Nephron progenitor cell (in vitro differentiated cells): ENCODE data around the gene HERC2.

Experiments used
- DNase-seq: peaks from one replicate; pipeline ENCODE4 v3.0.0; 2021
- H3K27ac Mint-ChIP-seq: 2 replicates; pipeline ENCODE4 v1.8.0; 2021; ENCODE audit warnings: mild to moderate bottlenecking, moderate library complexity, mixed read lengths
- H3K27me3 Mint-ChIP-seq: 2 replicates; pipeline ENCODE4 v1.8.0; 2021; ENCODE audit warnings: mild to moderate bottlenecking, low read depth, mixed read lengths; ENCODE audit not compliant: poor library complexity
- H3K36me3 Mint-ChIP-seq: 2 replicates; pipeline ENCODE4 v1.8.0; 2021; ENCODE audit warnings: low read depth, mixed read lengths
- H3K4me1 Mint-ChIP-seq: 2 replicates; pipeline ENCODE4 v1.8.0; 2021; ENCODE audit warnings: mixed read lengths
- H3K4me3 Mint-ChIP-seq: 2 replicates; pipeline ENCODE4 v1.8.0; 2021; ENCODE audit warnings: mild to moderate bottlenecking, moderate library complexity, mixed read lengths
- H3K9me3 Mint-ChIP-seq: 2 replicates; pipeline ENCODE4 v1.8.0; 2021; ENCODE audit warnings: mild to moderate bottlenecking, moderate library complexity, mixed read lengths
- TF ChIP-seq, protein P1 (sequence below): fragments of 200-600 bp; sonication (generic); IDR thresholded peaks from 2 replicates; pipeline ENCODE4 v1.5.0; 2021; ENCODE audit warnings: antibody characterized with exemption

The HERC2 gene

DNA sequence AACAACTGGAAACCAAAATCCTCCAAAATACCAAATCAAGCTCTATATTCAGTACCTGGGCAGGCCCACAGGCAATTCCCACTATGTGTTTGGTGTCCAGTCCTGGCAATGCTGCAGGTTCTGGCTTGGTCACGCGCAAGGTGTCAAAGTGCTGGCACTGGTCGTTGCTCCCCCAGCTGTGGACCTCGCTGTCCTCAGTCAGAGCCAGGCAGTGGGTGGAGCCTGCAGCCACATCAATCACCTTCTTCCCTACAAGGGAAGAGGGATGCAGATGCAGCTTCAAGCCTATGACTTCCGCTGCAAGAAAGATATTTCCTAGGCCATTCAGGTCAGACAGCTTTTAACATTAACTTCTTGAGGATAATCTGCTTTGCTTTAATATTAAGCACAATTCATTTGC lies 61.3 kb downstream of the HERC2 start:
- TF ChIP-seq, protein P1, sequence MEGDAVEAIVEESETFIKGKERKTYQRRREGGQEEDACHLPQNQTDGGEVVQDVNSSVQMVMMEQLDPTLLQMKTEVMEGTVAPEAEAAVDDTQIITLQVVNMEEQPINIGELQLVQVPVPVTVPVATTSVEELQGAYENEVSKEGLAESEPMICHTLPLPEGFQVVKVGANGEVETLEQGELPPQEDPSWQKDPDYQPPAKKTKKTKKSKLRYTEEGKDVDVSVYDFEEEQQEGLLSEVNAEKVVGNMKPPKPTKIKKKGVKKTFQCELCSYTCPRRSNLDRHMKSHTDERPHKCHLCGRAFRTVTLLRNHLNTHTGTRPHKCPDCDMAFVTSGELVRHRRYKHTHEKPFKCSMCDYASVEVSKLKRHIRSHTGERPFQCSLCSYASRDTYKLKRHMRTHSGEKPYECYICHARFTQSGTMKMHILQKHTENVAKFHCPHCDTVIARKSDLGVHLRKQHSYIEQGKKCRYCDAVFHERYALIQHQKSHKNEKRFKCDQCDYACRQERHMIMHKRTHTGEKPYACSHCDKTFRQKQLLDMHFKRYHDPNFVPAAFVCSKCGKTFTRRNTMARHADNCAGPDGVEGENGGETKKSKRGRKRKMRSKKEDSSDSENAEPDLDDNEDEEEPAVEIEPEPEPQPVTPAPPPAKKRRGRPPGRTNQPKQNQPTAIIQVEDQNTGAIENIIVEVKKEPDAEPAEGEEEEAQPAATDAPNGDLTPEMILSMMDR = no peak
- peaks cover 33% of the 10 kb centered on the region for H3K4me1 Mint-ChIP-seq
- peaks cover 69% of the 10 kb centered on the region for H3K36me3 Mint-ChIP-seq
- H3K27ac Mint-ChIP-seq = no peak overlapping the region
- no peaks in the 10 kb centered on the region for H3K9me3 Mint-ChIP-seq
- peak; percentile 48 for DNase-seq
- H3K4me3 Mint-ChIP-seq = no peak overlapping the region
- H3K27me3 Mint-ChIP-seq = no peaks in the 10 kb centered on the region

DNA sequence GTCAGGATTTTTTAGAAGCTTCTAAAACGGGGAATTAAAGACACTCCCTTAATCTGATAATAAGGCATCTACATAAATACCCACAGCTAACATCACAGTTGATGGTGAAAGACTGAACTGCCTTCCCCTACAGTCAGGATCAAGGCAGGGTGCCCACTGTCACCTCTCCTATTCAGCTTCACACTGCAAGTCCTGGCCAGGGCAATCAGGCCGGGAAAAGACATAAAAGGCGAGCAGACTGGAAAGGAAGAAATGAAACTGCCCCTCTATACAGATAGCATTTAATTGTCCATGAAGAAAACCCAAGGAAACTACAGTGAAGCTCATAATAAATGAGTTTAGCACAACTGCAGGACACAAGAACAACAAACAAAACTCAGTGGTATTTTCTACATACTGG lies 61.7 kb downstream of the HERC2 start:
- no peak overlapping the region for H3K27ac Mint-ChIP-seq
- no peaks in the 10 kb centered on the region for H3K27me3 Mint-ChIP-seq
- peaks cover 33% of the 10 kb centered on the region for H3K4me1 Mint-ChIP-seq
- H3K36me3 Mint-ChIP-seq = peaks cover 69% of the 10 kb centered on the region
- DNase-seq = no peak
- H3K9me3 Mint-ChIP-seq = no peaks in the 10 kb centered on the region
- no peak overlapping the region for H3K4me3 Mint-ChIP-seq
- TF ChIP-seq, protein P1 = no peak

DNA sequence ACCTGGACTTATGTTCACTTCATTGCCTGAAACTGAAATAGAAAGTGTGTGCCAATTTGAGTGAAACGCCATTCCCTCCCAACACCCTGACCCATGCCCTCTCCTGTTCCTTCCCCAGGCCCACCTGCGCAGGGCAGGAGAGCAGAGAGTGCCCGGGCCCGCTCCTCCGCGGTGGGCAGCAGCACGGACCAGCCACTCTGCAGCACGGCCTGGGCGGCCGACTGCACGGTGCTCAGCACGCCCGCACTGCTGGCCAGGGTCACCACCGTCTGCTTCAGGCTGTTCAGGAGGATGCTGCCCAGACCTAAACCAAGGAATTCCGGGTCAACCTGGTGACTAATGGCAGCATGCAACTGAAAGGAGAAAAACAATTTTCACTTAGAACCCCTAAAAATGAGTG lies 66.0 kb downstream of the HERC2 start:
- DNase-seq = no peak
- Mint-ChIP-seq H3K27me3 (no peaks in the 10 kb centered on the region), H3K9me3 (no peaks in the 10 kb centered on the region), H3K4me1 (peaks cover 9% of the 10 kb centered on the region), H3K36me3 (peaks cover 81% of the 10 kb centered on the region), H3K27ac (no peak overlapping the region), H3K4me3 (no peak overlapping the region)
- TF ChIP-seq, protein P1 = no peak

DNA sequence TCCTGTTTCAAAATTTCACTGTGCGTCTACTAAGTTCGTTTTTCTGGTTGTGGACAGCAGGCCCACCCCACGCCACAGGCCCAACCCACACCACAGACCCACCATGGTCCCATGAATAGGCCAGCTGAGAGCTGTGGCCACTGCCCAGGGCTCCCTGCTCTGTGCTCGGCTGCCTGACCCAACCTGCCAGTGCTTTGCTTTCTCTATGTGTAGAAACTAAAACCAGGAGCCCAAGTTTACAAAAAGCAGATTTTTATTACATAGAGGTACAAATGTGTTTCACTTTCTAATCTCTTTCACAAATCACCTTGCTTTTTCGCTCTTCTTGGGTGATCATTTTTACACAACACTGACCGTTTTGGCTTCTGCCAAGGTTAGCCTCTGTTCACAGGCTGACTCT lies 69.1 kb downstream of the HERC2 start:
- TF ChIP-seq, protein P1 = no peak
- H3K4me3 Mint-ChIP-seq = no peak overlapping the region
- H3K27ac Mint-ChIP-seq = no peak overlapping the region
- no peaks in the 10 kb centered on the region for H3K4me1 Mint-ChIP-seq
- H3K27me3 Mint-ChIP-seq = no peaks in the 10 kb centered on the region
- no peak for DNase-seq
- peaks cover 12% of the 10 kb centered on the region for H3K9me3 Mint-ChIP-seq
- peaks cover 96% of the 10 kb centered on the region for H3K36me3 Mint-ChIP-seq

DNA sequence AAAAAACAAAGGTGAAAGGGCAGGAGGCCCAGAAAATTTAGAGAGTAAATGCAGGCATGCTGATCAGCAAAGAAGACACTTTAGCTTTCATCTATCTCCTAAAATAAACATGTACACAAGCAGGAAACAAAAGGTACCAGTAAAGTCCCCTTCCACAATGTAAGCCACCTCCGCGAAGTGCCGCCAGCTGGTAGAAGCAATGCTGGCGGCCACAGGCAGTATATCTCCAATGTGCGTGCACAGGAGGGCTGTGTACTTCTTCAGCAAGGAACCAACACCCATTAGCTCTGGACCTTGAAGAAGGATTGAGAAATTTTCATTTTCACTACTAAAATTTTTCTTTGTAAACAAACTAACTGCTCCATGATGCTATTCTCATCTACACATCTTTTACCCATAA lies 75.4 kb downstream of the HERC2 start:
- DNase-seq = no peak
- Mint-ChIP-seq H3K36me3 (peaks cover 92% of the 10 kb centered on the region), H3K4me1 (no peaks in the 10 kb centered on the region), H3K27me3 (no peaks in the 10 kb centered on the region), H3K27ac (peak overlapping the region; percentile 48), H3K4me3 (no peak overlapping the region), H3K9me3 (peaks cover 33% of the 10 kb centered on the region)
- TF ChIP-seq, protein P1 = no peak

DNA sequence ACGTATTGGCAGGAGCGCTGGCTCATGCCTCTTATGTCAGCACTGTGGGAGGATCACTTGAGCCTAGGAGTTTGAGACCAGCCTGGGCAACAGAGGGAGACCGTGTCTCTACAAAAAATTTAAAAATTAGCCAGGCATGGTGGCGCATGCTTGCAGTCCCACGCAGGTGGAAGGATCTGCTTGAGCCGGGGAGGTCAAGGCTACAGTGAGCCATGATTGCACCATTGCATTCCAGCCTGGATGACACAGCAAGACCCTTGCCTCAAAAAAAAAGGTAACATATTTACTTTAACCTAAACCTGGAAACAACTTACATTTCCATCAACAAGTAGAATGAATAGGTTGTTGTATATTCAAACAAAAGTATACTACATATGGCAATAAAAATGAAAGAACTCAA lies 78.1 kb downstream of the HERC2 start:
- no peaks in the 10 kb centered on the region for H3K27me3 Mint-ChIP-seq

More for the DNA sequence above, 78.1 kb downstream of the HERC2 start:
- DNase-seq = no peak
- no peak overlapping the region for H3K4me3 Mint-ChIP-seq
- TF ChIP-seq, protein P1 = no peak
- peaks cover 26% of the 10 kb centered on the region for H3K9me3 Mint-ChIP-seq
- peaks cover 87% of the 10 kb centered on the region for H3K36me3 Mint-ChIP-seq
- no peaks in the 10 kb centered on the region for H3K4me1 Mint-ChIP-seq
- H3K27ac Mint-ChIP-seq = no peak overlapping the region
